Activated naive CD4-positive, alpha-beta T cell (primary cell): ENCODE results near the gene PSMF1.

ENCODE experiments used
- DNase-seq, 4 experiments: peaks; one replicate each; lab custom pipeline; 2025; lab: John Stamatoyannopoulos, UW

Gene PSMF1

DNA sequence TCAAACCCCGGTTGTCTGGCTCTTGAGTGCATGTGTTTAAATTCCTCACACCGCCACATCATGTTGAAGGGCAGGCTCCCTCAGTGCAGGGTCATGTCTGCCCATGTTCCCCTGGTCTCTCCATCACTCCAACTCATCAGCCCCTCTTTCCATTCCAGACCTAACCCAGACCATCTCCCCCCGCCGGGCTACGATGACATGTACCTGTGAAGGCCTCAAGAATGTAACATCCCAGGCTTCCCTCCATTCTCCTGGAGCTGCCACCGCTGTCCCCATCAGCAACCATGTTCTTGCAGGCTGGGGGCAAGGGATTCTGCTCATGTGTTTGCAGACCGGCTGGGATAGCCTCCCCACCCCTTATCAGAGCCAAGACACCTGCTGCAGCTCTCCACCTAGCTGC lies 46.5 kb downstream of the PSMF1 start:
- no peak for DNase-seq

DNA sequence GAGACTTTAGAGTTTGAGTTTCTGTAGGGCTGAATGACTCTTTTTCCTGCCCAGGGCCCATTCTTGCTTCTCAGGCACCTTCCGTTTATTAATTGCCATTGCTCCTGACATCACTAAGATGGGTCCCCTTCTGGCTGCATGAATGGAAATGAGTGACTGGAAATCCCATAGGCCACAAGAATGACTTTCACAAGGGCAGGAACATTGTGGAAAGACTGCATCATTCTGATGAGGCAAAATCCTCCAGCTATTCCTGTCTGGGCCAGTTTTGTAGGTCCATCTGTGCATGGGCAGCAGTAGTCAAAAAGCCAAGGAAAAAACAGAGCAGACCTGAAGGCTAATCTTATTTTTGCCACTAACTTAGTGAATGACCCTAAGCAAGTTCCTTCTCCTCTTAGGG lies 47.1 kb downstream of the PSMF1 start:
- no peak for DNase-seq

DNA sequence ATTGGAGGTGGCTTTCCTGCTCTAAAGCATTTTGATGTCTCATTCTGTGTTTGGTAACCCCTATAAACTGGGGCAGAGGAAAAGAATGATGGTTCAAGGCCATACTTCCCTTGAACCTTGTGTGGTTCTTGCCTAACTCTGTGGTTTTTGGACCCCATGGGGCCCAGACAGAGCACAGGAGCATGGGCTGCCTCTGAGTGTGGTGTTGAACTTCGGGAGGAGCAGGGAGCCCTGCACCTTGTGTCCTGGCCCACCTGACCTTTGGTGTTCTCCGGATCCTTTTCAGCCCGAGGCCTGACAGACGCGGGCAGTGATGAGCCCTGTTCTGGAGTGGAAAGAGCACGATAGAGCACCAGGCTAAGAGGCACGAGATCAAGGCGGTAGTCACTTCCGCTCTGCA lies 47.5 kb downstream of the PSMF1 start:
- no peak for DNase-seq

DNA sequence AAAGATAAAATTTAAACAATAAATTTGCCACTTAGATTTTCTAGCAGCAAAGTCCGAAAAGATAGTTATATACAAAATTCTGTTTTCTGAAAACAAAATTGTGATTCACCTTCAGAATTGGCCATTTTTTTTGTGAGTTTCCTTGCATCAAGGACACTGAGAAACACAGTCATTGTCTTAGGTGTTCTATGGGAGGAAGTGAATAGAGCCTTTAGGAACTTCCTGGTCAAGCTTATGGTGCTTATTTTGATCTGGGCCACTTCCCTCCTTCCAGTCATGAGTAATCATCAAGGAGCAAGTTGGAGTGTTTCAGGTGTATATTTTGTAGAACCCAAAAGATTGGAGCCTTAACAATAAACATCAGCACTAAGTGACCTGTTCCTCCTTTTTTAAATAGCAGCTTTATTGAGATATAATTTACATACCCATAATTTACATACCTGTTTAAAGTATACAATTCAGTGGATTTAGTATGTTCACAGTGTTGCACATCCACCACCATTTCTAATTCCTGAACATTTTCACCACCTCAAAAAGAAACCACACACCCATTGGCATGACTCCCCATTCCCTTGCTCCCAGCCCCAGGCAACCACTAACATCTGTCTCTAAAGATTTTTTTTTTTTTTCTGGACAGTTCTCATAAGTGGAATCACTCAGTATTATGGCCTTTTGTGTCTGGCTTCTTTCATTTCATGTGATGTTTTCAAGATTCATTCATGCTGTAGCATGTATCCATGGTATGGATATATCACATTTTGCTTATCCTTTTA lies 48.7 kb downstream of the PSMF1 start:
- no peak for DNase-seq

DNA sequence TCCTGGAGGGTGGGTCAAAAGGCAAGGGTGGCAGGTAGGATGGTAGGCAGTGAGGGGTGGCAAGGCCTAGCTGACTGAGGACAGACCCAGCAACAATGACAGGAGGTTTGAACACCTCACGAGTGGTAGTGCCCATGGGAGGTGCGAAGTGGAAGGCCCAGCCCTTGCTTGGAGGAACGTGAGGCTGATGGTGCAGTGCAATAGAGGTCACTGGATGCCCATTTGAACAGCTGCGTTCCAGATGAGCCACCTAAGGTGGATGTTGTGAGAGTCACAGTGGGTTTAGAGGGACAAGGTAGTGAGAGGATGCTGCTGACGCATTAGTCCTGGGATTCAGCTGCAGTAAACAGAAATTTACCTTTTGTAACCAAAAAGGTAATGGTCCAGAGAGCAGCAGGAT lies 50.8 kb downstream of the PSMF1 start:
- DNase-seq, result no peak

DNA sequence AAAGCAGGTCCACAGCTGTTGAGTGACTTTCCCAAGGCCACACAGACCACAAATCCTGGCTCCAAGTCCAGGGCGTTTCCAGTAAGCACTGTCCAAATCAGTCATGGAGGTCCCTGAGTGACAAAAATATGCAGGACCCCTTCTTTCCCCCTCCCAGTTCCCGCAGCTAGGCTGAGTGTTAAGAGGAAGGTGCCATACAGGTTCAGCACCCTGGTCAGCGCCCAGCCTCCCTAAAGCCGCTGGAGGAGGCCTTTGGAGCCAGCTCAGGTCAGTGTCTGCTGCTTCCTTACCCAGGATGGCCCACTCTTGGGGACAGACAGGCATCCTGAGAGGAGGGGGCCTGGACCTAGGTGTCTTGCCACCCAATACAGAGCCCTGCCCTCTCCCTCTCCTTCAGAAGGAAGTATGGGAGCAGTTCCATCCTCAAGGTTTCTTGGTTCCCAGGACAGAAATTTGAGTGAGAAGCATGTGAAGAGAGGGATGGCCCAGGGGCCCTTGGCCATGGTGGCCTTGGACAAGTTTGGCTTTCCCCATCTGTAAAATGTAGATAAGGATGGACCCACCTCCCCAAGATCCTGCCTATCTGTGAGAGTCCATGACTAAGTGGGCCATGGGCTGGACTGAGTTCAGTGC lies 53.2 kb downstream of the PSMF1 start:
- peak in 1 of 4 experiments; percentile 2 for DNase-seq

DNA sequence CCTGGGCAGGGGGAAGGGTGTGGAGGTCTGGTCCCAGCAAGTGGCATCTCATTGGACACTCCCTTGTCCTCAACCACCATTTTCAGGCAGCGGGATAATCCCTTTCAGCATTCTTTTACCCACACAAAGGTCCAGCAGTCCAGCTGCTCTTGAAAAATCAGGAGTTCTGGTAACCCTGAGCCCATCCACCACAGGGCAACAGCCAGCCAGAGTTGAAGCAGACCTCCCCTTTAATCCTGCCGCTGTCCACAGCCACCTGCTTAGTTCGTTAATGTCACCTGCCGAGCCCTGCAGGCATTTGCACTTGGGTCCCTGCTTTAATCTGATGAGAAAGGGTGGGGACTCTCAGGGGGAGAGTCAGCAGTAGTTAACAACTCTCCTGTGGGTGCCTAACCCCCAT lies 55.3 kb downstream of the PSMF1 start:
- DNase-seq, result no peak

DNA sequence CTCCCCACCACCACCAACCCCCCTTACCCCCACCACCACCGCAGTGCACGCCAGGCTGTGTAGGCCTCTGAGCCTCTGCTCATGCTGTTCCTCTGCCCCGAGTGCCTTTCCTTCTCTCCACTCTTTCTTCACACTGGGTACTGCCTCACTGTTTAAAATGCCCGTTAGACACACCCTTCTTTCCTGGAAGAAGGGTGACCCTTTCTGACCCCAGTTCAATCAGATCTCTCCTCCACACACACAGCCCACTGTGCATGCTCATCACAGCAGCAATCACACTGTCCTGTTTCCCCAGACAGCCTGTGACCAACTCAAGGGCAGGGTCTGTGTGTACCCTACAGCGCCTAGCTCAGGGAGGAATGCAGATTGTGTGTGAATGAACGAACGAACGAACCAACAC lies 56.4 kb downstream of the PSMF1 start:
- no peak for DNase-seq

DNA sequence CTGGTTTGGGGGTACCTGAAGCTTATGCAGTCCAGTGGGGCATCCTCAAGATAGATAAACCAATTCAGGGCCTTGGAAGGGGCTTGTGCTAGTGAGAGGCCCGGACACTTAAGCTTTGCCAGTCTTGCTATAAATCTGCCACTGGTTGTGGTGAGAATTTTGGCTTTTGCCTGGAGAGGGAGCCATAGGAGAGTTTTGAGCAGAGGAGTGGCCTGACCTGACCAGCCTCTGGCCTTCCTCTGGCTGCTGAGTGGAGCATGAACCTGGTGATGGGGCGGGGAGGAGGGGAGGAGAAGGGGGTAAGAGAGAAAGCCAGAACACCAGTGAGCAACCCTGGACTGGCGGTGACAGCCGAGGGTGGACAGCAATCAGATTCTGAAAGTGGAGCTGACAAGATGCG lies 59.3 kb downstream of the PSMF1 start:
- DNase-seq, result no peak

DNA sequence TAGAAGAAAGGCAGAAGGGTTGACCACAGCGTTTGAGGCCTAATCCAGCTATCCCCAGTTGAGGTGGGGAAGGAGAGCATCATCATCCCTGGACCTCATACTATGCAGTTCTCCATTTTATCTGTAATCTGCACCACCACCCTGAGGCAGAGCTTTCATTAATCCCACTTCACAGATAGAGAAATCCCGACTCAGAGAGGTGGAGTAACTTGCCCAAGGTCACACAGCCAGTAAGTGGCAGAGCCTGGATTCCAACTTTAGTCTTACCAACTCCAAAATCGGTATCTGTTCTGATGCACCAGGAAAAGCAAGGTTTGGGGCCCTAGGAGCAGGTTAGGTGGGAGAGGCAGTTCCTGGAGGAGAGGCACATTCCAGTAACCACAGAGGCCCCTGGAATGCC lies 59.7 kb downstream of the PSMF1 start:
- DNase-seq, result no peak

DNA sequence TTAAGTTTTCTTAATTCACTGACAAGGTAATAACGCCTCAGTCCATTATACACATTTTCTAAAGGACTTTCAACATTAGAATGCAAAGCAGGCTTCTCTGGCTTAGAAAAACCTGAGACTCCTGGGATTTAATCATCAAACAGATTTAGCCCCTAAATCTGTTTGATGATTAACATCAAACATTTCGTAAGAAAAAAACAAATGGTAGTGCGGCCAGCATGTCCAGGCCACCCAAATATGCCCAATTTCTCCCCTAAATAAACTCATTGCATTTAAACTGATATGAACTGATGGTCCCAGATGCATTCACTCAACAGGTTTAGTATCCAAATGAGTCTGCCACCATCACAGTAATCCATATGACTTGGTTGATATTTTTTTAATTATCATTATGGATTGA lies 60.2 kb downstream of the PSMF1 start:
- no peak for DNase-seq

DNA sequence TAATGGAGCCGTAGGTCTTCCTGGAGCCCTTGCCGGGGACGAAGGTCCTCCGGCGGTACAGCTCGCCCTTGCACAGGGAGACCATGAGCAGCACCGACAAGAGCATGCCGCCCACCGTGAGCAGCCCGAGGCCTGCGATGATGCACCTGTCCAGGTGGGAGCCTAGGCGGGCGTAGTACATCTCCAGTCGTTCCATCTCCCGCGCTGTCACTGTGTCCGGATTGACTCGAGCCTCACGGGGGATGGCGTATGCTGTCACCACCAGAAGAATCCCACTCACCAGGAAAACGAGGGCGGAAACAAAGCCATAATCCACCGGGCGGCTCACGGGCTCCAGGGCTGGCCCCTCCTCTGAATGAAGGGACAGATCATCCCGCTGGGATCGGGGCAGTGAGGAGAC lies 62.5 kb downstream of the PSMF1 start:
- no peak for DNase-seq

DNA sequence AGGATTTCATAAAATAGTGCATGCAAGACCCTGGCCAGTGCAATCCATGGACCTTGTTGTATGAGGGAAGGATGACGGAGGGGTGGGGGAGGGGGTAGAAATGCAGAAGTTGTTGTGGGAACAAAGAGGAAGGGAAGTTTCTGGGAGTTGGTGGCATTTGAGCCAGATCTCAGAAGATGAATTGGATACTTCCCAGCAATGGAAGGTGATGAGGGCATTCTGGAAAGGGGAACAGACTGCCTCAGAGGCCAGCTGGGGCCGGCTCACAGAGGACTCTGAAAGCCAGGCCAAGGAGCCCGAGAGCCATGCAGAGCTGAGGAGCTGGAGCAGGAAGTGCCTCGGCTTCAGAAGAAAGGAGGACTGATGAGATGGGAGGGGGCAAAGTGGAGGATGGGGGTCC lies 63.7 kb downstream of the PSMF1 start:
- no peak for DNase-seq

DNA sequence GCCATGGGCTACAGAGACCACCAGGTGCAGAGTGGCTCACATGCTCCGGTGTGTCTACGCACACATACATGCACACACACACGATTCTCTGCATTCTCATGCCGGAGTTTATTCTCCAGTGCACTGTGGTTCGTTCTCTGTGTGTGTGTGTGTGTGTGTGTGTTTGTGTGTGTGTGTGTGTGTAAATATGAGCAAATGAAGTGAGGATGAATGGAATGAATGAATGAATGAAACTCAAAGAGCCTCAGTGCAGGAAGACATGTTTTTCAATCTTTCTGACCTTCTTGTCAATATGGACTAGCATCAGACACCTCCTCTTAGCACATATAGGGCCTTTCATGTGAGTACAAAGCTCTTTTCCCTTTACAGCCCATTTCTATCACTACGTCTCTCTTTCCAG lies 64.8 kb downstream of the PSMF1 start:
- no peak for DNase-seq

DNA sequence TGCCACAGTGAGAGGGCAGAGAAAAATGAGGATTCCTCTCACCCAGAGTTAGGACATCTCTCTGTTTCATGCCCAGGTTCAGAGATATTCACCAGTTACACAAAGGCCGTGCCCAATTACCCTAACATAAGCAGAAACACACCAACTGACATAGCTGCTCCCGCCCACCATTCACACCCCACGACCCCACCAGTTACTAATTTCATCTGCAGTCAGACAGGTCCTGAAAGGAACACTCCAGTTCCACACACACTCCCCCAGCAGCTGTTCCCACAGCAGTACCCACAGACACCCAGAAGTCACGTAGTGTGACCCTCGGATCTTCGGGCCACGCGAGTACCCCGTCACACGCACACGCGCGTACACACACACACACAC lies 65.8 kb downstream of the PSMF1 start:
- no peak for DNase-seq

DNA sequence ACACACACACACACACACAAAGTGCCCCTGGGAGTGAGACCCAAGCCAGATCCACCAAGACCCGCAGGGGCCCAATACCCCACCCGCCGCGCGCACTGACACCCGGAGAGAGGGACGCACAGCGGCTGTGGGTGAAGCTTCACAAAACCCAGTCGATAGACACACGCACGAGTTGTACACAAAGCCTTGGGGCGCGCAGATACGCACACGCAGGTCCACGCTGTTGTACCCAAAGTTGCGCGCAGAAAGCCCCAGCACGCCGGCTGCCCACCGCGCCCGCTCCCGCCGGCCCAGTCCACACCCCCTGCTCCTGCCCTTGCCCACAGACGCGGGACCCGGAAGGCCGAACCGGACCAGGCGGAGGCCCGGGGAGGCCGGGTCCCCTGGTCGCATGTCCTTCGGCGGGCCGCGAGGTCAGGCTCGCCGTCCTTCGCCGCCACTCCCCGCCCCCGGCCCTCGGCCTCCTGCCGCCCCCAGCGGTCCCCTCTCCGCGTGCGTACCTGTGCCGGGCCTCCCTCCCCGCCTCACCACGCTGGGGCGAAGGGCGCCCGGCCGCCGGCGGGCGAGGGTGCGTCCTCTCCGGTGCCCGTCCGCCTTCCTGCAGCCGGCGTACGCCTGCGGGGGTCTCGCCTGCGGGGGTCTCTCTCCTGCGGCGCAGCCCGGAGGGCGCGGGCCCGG lies 66.4 kb downstream of the PSMF1 start, which contains the start of gene TMEM74B:
Gene TMEM74B (minus strand): TSS at position 344 of the 678 bp plus-strand sequence. CDS start 1,180 bp downstream, outside the sequence.
- no peak for DNase-seq

DNA sequence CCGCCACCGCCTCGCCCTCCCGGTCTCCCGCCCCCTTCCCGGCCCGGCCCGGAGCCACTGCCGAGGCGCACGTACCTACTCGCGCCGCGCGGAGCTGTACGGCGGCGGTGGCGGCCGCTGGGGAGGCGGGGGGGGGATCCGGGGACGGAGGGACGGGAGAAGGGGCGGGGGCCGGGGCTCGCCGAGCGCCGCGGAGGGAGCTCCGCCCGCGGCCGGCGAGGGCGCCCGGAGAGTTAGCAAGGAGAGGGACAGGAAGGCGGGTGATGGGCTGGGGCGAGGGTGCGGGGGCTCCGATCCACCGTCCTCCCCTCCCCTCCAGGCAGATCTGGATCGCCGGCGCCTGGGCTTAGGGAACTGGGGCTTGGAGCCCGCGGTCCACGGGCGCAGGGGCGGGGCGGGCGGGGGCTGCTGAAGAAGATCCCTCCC lies 66.9 kb downstream of the PSMF1 start:
- DNase-seq, result peak in 1 of 4 experiments; percentile 1

DNA sequence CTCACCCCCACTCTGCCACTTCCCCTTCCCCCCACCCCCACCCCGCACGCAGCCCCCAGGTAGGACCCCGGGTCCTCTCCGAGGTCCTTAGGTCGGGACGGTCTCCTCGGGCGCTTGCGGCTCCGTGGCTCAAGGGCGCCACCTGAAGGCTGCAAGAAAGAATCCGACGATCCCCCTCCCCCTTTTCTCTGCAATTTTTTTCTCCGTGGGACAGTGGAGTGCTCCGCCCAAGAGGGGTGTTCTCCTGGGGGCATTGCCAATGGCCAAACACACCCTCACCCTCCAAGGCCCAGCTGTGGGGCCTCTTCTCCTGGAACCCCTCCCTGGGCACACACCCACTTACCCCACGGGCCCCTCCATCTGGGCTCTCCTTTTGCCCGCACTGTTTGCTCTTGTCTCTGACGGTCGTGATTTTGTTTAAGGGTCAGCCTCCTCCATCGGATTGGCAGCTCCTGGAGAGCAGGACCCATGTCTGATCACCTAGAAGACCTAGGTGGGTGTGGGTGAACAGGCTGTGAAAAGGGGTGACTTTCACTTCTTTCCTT lies 67.5 kb downstream of the PSMF1 start:
- DNase-seq, result peak in 2 of 4 experiments; percentile 8 to 17

DNA sequence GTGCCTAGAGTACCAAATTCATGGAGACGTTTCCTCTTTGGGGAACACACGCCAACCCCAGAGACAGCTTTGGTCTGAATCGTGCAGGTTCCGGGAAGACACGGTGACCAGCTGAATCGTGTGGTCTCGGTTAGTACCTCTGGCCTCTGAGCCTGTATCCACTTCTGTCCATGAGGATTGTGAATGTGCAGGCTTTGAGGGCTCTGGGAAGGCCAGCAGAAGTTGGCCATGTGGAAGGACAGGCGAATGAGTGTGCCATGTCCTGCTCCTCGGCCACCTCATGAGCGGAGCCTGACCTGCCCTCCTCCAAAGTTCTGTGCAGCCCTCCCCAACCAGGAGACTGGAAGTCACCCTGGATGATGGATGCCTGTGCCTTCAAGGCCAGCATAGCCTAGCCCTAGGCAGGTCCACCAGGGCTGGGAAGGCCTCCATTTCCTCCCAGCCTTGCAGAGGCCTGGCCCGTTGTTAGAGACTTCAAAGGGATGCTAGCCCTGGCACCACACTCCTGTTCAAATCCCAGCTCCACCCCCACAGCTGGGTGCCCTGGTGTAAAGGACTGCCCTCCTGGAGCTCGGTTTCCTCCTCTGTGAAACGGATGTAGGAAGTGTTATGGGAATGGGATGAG lies 68.1 kb downstream of the PSMF1 start:
- no peak for DNase-seq

DNA sequence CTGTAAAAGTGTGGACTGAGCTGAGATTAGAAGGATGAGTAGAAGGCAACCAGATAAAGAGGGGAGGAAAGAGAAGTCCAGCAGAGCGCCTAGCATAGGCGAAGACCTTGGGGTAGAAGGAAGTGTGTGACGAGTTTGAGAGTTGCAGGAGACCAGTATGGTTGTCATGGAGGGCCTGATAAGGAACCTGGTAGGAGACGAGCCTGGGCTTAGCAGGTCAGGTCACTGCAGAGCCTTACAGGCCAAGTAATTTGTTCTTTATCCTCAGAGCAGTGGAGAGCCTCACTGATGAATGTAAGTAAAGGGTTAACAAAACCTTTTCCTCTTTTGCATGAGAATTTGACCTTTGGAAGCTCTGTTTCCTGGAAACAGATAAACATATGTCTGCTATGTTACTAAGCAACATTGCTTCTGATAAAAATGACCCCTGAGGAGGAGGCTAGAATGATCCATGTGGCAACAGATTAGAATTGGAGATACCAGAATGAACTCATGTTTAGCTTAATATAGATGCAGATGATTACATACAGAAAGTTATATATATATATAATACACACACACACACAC lies 69.3 kb downstream of the PSMF1 start:
- no peak for DNase-seq

DNA sequence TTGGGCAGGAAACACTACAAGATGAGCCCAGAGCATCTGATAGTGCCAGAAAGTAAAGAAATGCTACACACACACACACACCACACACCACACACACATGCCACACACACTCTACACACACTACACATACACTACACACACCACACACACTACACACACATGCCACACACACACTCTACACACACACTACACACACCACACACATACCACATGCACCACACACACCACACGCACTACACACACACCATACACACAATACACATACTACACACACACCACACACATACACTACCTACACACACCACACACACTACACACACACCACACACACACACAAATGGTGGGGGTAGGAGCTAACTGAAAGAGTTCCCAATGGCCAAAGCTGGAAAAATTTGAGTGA lies 69.9 kb downstream of the PSMF1 start:
- no peak for DNase-seq

DNA sequence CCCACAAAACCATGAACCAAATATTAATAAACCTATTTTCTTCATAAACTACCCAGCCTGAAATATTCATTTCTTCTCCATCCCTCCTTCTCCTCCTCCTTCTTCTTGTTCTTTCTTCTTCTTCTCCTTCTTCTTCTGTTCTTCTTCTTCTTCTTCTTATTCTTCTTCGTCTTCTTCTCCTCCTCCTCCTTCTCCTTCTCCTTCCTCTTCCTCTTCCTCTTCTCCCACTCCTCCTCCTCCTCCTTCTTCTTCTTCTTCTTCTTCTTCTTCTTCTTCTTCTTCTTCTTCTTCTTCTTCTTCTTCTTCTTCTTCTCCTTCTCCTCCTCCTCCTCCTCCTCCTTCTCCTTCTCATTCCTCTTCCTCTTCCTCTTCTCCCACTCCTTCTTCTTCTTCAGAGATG lies 71.4 kb downstream of the PSMF1 start:
- DNase-seq, result no peak
